Stimulated activated CD8-positive, alpha-beta memory T cell treated with anti-CD3 and anti-CD28 coated beads, Interleukin-15, amount 100 ng/mL, for 48 hours (primary cell): ENCODE measurements around the gene HMGN3.

Experiments used
- DNase-seq, 2 donors: peaks; one replicate each; pipeline ENCODE4 v3.0.0-alpha.2; 2020; ENCODE audit warnings: low read depth in 2 of 2

The HMGN3 gene

GRCh38 chr6:79232696-79233462 is 1.6 kb downstream of the HMGN3 start:
- DNase-seq = no peak

GRCh38 chr6:79231666-79232065 is 2.8 kb downstream of the HMGN3 start:
- DNase-seq = no peak

DNA sequence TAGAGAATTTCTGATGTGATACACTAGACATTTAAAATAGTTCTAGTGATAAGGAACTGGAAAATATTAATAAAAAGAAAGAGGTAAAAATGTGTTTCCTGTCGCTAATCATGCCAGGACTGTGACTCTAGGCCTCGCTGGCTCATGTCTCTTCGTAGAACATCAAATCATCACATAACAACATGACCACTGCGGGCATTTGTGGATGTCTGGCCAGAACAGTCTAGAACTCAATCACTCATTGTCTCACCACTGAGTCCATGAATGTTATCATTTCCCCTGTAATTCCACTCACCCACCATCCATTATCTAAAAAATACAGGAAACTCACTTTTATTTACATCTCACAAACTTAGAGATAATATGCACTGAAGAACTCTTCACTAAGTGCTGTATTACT is 3.4 kb downstream of the HMGN3 start:
- DNase-seq = no peak

DNA sequence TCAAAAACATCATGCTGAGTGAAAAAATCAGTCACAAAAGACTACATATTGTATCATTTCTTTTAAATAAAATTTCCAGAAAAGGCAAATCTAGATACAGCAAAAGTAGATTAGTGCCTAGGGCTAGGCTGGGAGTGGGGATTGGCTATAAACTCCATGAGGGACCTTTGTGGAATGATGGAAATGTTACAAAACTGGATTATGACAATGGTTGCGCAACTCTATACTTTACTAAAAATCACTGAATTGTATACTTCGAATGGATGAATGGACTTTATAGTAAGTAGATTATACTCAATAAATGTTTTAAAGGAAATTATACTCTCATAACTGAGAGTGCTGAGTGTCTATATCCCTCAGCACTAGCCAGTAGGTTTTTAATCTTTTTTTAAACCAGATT is 4.3 kb downstream of the HMGN3 start:
- DNase-seq = no peak

GRCh38 chr6:79227445-79227844 is 7.0 kb downstream of the HMGN3 start:
- no peak for DNase-seq

GRCh38 chr6:79226660-79227059 is 7.8 kb downstream of the HMGN3 start:
- no peak for DNase-seq

DNA sequence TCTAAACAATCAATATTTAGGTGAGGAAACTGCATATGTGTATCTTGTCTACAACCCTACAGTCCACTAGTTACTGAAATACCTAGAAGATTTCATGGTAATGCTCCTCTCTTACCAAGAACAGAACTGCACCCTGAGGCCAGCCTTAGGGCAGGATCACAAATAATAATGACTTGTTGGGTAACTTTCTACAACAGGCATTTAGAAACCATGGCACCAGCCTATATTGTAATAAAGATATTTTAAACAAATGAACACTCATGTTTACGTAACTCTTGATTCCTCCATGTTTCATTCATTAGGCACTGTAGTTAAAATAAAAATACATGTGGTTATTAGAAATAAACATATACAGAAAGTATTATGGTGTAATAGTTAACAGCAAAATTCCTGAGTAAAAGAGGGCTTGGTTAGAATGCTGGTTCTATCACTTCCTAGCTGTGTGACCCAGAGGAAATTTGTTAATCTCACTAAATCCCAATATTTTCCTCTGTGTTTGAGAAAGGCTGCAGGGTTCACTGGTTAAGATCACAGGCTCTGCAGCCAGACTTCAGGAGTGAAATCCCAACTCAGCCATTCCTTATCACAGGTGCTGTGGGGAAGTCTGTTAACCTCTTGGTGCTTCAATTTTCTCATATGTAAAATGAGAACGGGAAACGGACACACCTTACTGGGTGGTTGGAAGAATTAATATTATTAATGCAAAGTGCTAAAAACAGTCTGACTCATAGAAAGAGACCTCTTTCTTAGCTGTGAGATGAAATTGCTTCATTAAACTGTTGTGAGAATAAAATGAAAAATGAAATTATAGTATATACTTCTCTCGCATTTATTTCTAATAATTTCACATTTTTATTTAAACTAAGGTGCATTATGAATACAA is 8.5 kb downstream of the HMGN3 start:
- DNase-seq = no peak

DNA sequence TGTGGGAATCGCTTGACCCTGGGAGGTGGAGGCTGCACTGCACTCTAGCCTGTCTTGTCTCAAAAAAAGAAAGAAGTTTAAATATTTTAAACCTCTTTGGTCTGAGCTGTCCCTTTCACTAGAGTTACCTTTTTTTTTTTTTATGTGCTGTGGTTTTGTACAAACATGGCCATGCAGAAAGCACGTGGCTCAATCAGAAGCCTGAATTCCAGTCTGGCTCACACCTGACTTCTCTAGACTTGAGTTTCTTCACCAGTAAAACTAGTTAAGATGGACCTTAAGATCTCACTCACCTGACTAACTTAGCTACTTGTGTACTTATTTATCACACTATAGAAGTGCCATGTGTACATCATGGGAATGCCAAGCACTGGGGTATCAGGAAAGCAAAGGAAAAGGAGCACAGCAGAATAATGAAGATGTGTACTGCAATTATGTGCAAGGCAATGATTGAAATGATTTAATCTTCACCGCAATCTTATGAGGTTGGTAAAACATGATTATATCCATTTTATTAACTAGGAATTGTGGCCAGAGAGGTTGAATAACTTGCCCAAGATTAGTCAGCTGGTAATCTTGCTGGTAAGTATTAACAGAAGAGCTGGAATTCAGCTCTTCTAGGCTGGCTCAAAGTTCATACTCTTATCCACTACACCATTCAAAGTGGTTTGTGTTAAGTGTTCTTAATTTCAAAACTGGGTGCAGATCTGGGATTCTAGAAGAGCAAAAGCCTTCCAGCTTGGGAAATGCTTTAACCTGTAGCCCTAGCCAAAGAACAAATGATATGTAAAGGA is 10.7 kb downstream of the HMGN3 start:
- DNase-seq = no peak

- DNase-seq = no peak
Observed at GRCh38 chr6:79215213-79215824, 19.2 kb downstream of the HMGN3 start.

GRCh38 chr6:79212859-79213258 is 21.6 kb downstream of the HMGN3 start:
- no peak for DNase-seq

DNA sequence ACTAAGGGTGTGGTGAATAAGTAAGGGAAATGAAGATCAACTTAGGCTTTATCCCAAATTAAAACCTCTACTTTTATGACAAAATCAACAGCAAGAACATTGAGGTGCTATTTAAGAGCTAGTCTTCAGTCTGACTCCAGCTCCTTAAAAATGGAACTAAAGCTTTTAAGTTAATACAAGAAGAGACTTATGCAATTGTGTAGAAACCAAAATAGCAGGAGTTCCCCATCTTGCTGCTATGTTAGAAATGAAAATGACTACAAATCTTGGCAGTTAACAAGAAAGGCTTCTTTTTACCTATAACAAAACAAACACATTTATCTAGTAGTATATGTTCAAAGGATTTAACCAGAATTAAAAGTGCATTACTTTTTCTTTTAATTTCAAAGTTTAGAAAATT is 25.7 kb downstream of the HMGN3 start:
- DNase-seq = no peak

DNA sequence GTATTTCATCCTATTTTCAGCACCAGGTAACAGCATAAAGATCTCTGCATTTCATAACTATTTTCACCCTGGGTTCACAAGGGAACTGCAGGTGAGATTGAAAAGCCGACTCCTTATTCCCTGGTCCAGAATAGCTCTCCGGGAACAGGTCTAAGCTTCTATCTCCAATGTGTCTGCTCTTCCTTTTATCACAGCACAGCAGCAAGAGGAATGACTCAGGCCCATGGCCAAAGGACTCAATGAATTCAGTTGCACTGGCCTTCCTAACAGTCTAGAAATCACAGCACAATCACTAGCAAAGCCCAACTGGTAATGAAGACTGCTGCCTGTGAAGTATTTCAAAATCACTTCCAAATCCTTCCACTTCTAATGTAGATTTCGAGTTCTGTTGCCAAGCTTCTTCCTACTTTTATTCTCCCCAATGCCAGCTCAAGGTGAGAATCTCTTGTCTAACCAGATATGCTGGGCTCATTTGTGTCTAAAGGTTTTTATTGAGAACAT is 30.7 kb downstream of the HMGN3 start:
- no peak for DNase-seq

DNA sequence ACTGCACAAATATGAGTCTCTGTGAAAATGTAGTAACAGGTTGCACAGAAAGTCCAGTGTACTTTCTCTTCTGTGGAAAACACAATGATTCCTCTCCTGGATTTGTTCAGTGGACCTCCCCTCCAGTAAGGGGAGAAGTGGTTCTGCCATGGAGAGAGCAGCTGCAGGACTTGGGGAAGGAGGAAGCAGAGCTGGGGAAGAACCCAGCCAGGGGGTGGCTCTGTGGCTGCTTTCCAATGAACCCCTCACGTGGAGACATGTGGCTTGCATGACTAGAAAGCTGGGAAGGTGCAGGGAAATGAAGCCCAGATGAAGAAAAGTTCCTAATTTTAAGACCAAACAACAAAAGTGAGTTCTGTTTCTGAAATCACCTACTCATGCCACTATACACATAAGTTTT is 31.9 kb downstream of the HMGN3 start:
- DNase-seq = no peak

DNA sequence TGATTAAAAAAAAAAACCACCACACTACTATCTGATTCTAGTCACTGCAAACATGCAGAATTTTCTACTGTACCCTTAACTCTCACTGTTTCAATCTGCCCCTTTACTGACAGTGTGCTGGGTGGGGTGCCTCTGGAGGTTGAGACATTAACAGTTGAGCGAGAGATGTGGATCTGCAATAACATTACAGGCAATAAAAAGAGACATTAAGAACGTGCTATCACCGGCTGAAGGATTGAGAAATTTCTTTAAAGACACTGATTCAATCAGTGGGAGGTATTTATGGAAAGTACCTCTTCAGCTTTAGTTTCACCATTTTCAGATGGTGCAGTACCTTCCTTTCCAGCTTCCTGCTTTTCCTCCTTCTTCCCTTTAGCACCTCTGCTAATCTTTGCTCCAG is 32.5 kb downstream of the HMGN3 start:
- DNase-seq = no peak

- DNase-seq = no peak
Observed at GRCh38 chr6:79201143-79201542, 33.3 kb downstream of the HMGN3 start.

DNA sequence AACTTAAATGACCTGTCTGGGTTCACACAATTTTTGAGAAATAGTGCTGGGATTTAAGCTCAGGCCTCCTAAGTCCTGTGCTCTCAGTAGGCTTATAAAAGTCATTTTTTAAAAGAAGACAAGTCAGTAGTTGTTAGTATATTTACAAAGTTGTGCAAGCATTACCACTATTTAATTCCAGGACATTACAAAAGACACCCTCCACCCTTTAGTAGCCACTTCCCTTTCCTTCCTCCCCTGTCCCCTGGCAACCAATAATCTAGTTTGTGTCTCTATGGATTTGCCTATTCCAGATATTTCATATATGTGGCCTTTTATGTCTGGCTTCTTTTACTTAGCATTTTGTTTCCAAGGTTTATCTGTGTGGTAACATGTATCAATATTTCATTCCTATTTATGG is 37.6 kb downstream of the HMGN3 start:
- no peak for DNase-seq

- DNase-seq = no peak
Observed at GRCh38 chr6:79193971-79194370, 40.5 kb downstream of the HMGN3 start.

DNA sequence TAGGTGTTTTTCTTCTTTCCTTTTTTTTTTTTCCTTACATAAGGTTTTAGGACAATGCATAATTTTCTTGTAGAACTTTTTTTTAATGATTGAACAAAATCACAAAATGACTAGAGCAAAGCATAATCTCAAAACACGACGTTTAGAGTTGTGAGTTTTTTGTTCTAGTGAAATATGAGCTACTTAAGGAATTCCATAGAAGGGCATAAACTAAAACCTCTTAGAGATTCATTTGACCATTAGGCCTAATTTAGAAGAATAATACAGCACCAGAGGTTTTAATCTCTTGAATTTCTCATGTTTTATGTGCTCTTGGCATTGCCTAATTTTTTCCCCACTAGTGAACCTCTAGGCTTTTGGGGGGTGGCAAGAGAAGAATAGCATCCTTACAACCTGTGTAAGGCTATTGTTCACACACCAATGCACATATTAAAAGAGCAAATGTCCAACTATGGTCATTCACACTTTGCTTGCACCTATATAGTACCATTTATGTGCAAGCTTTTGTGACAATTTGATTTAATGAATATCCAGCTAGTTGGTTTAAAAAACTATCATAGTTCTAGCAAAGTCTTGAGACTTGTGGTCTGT is 44.6 kb downstream of the HMGN3 start:
- no peak for DNase-seq

- DNase-seq = no peak
Observed at GRCh38 chr6:79188885-79189480, 45.5 kb downstream of the HMGN3 start.

DNA sequence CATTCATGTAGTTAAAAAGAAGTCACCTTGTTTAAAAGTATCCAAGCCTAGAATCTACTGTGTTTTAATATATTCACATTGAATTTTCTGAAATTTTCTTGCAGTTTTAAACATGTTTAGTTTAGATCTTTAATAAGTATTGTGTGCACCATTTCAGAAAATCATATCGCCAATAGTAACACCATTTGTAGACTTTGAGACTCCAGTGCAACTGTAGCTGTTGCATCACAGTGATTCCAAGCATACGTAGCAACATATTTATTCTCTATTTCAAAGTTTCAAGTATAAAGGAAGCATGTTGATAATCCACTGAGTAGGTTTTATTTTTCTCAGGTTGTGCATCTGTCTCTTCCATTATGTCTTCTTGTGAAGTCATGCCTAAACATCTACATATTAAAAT is 46.4 kb downstream of the HMGN3 start:
- no peak for DNase-seq

DNA sequence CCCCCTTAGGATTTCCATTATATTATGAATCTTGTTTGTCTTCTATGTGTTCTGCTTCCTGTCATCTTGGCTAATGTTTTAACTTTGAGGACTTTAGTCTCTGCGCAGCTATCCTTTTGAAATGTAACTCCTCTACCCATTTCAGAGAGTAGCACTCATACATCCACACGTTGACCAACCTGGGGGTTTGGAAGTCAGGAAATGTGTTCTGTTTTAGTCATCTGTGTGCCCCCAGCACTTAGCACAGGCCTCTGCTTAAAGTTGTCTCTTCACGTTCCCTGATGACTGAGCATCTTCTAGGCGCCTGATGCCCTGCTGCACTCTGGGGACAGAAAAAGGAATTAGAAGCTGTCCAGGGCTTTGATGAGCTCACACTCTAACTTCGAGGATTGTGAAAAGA is 47.9 kb downstream of the HMGN3 start:
- DNase-seq = no peak
